HG03066 (cell line): ENCODE data around the gene UNC5C.
"Not testable (repeated sequence)": the region's sequence is repeated elsewhere in the genome, so short reads cannot be mapped to it uniquely, and the experiment has no call there.

Source experiments
- ATAC-seq: cut with Tn5 transposase; IDR thresholded peaks from one replicate; pipeline ENCODE4 v1.9.1; 2021; ENCODE audit warnings: low read depth; ENCODE audit not compliant: unreplicated experiment

Gene UNC5C

GRCh38 chr4:95155759-95156451, 392.9 kb downstream of the UNC5C start:
- no peak for ATAC-seq

DNA sequence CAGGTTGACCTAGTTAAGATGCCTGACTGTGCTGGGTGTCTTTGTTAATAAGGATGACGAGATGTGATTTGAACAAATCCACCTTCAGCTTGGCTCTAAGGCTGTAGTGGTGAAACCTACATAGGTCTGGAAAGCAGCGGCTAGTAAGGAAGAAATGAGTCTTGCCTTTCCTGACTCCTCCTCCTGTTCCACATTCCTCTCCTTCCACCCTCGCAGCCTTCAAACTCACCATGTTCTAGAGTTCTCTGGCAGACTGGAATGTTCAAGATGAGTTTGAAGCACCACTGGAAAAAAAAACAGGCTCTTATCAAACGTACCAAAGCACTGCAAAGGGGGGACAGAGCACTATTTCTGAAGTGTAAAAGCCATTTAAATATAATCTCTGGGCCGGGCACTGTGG, 395.6 kb downstream of the UNC5C start:
- no peak for ATAC-seq

- ATAC-seq, result no peak
Measured at GRCh38 chr4:95151255-95151654, 397.5 kb downstream of the UNC5C start.

- ATAC-seq, result no peak
Measured at GRCh38 chr4:95142932-95143331, 405.8 kb downstream of the UNC5C start.

DNA sequence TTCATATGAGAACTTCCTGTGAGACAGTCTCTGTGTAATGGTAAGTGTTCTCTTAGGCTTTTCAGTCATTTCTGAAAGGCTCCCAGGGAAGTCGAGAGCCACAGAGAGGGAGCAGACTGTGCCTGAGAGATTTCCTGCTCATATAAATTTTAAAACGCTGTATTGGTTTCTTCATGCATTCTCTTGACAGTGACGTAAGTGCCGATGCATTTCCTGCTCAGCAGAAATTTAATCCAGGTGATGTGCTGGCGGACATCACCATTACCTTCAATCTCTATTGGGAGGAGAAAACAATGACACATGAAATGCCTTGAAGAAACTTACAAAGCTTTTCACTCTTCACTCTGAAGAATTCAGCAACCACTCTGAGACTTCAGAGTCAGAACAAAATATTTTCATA, 407.4 kb downstream of the UNC5C start:
- ATAC-seq, result no peak

- not testable (repeated sequence) for ATAC-seq
Measured at GRCh38 chr4:95139424-95139823, 409.3 kb downstream of the UNC5C start.

DNA sequence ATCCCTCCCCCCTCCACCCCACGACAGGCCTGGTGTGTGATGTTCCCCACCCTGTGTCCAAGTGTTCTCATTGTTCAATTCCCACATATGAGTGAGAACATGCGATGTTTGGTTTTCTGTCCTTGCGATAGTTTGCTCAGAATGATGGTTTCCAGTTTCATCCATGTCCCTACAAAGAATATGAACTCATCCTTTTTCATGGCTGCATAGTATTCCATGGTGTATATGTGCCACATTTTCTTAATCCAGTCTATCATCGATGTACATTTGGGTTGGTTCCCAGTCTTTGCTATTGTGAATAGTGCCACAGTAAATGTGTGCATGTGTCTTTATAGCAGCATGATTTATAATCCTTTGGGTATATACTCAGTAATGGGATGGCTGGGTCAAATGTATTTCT, 414.8 kb downstream of the UNC5C start:
- not testable (repeated sequence) for ATAC-seq

DNA sequence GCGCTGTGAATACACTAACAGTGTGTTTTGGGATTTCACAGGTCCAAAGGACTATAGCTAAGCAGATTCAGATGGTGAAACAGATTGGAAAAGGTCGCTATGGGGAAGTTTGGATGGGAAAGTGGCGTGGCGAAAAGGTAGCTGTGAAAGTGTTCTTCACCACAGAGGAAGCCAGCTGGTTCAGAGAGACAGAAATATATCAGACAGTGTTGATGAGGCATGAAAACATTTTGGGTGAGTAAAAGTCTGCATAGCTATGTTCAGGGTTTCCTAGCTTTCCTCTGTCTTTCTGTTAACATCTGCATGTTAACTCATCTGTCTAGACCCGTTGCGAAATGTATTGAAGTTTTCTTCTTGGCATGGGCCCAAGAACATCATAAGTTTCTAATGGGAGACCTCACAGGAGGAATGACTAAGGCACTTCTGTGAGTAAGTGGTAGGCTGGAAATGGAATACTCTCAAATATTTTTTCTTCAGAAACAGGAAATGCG, 418.9 kb downstream of the UNC5C start:
- ATAC-seq, result no peak

GRCh38 chr4:95129031-95129430, 419.7 kb downstream of the UNC5C start:
- no peak for ATAC-seq

DNA sequence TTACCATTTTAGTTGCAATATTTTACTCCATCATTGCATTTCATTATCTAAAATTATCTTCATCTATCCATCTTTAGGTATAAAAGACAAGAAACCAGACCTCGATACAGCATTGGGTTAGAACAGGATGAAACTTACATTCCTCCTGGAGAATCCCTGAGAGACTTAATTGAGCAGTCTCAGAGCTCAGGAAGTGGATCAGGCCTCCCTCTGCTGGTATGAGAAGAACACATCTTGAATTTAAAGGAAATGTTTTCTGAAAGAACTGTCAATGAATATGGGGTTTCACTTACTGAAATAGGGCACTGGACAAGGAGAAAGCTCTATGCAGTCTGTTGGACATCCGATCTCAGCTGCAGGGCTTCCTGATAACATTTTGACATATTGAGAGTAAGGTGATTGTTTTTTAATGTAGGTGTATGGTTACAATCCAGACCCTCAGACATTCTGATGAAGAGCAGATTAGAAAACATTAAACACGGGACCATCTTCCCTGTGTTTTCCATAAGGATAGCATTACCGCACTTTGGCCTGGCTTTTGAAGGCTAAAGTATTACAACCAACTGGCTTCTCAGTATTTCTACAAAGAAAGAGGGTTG, 423.8 kb downstream of the UNC5C start:
- no peak for ATAC-seq

DNA sequence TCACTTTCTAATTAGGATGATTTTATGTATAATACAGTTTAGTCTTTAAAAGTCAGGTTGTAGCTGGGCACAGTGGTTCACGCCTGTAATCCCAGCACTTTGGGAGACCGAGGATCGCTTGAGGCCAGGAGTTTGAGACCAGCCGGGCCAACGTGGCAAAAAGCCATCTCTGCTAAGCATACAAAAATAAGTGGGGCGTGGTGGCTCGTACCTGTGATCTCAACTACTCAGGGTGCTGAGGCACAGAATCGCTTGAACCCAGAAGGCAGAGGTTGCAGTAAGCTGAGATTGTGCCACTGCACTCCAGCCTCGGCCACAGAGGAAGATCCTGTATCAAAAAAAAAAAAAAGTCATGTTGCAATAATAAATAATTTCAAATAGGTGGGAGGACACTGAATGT, 426.8 kb downstream of the UNC5C start:
- no peak for ATAC-seq

GRCh38 chr4:95120456-95120855, 428.3 kb downstream of the UNC5C start:
- ATAC-seq, result no peak

DNA sequence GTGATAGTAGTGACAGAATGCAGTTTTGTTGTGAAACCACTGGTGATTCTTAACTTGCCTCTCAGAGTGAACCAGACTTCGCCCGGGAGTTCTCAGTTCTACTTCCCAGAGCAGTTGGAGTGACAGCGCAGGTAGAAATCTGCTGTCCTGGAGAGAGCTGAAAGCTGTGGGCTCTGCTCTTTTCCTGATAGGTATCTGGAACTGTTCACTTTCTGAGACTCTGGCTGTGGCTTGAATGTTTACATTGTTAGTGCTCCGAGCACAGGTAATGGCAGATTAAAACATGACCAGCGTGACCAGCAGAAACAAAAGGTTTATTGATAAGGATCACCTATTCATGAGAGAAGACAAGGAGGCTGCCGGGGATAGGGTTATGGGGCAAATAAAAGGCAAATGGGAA, 430.3 kb downstream of the UNC5C start:
- no peak for ATAC-seq

- ATAC-seq, result no peak
Measured at GRCh38 chr4:95114521-95114920, 434.3 kb downstream of the UNC5C start.
